Measurements from ENCODE around the gene CEACAM1.

CEACAM1 gene

GRCh38 chr19:42480335-42481095 is 47.8 kb downstream of the CEACAM1 start:
- DNase-seq (ENCODE audit: low spot score): no peak
- Histone ChIP-seq H3K27ac (no peak overlapping the region), H3K4me3 (no peak overlapping the region)
- no peak for TF ChIP-seq CTCF (IDR thresholded peaks at IDR 0.05)

- TF ChIP-seq CTCF (IDR thresholded peaks at IDR 0.05): no peak
- H3K27ac ChIP-seq: no peak overlapping the region
- no peak for DNase-seq (ENCODE audit: low spot score)
- no peak overlapping the region for H3K4me3 ChIP-seq
These were observed 48.5 kb downstream of the CEACAM1 start for GRCh38 chr19:42479736-42480135.

- Histone ChIP-seq H3K4me3 (no peak overlapping the region), H3K27ac (no peak overlapping the region)
- no peak for TF ChIP-seq CTCF (IDR thresholded peaks at IDR 0.05)
- no peak for DNase-seq (ENCODE audit: low spot score)
These were observed 49.4 kb downstream of the CEACAM1 start for GRCh38 chr19:42478765-42479311.

- H3K27ac ChIP-seq: no peak overlapping the region
- DNase-seq (ENCODE audit: low spot score): no peak
- no peak for TF ChIP-seq CTCF (IDR thresholded peaks at IDR 0.05)
- H3K4me3 ChIP-seq: no peak overlapping the region
These were observed 50.3 kb downstream of the CEACAM1 start for GRCh38 chr19:42477933-42478332.

GRCh38 chr19:42477117-42477516 is 51.2 kb downstream of the CEACAM1 start:
- H3K27ac ChIP-seq: no peak overlapping the region
- no peak for DNase-seq (ENCODE audit: low spot score)
- H3K4me3 ChIP-seq: no peak overlapping the region
- TF ChIP-seq CTCF (IDR thresholded peaks at IDR 0.05): no peak

- TF ChIP-seq CTCF (IDR thresholded peaks at IDR 0.05): no peak
- Histone ChIP-seq H3K4me3 (no peak overlapping the region), H3K27ac (no peak overlapping the region)
- no peak for DNase-seq (ENCODE audit: low spot score)
These were observed 52.9 kb downstream of the CEACAM1 start for GRCh38 chr19:42475366-42475765.

- no peak for TF ChIP-seq CTCF (IDR thresholded peaks at IDR 0.05)
- H3K4me3 ChIP-seq: no peak overlapping the region
- no peak overlapping the region for H3K27ac ChIP-seq
- no peak for DNase-seq (ENCODE audit: low spot score)
These were observed 53.5 kb downstream of the CEACAM1 start for GRCh38 chr19:42474743-42475142.
